Superior temporal gyrus (tissue), 1 donor: ENCODE data around the gene LRRIQ3.
A peak's percentile ranks its signal among the peaks of the same experiment; 100 is the strongest.

ENCODE experiments used
- DNase-seq: peaks from one replicate; pipeline ENCODE4 v3.0.0-alpha.2; 2016; ENCODE audit errors: extremely low spot score

The LRRIQ3 gene

GRCh38 chr1:74107394-74107793, 90.6 kb downstream of the LRRIQ3 start:
- no peak for DNase-seq

GRCh38 chr1:74091371-74091770, 106.6 kb downstream of the LRRIQ3 start:
- no peak for DNase-seq

DNA sequence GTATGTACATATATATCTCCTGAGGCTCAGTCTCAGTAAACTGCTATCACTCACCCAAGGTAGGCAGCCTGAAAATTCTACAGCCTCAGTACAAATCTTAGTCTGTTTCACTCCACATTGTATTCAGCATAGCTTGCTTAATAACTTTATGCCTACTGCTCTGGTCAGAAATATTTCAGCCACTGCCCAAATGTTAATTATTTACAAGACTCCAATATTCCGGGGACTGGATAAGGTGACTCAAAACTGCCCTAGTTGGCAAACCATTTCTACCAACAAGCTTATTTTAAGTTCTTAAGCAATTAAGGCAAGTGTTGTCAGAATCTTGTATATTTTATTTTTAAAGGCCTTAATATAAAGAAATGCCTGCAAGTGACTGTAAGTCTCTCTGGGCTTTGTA, 114.8 kb downstream of the LRRIQ3 start:
- no peak for DNase-seq

DNA sequence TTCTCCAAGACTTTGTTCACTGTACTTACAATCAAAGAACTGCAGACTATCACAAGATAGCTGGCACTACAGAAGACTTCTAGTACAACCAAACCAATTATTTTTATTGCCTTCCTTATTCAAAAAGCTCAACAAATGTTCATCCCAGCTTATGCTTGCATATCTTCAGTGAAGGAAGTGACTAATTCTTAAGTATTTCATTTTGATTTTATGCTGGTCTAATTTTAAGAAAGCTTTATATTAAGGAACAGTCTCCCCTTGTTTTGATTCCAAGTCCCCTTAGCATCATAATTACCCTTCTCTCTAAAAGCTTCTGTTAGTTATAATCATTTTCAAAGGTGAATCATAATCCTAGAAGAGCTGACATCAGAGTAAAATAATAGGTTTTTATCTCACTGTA, 132.9 kb downstream of the LRRIQ3 start:
- DNase-seq, result no peak

DNA sequence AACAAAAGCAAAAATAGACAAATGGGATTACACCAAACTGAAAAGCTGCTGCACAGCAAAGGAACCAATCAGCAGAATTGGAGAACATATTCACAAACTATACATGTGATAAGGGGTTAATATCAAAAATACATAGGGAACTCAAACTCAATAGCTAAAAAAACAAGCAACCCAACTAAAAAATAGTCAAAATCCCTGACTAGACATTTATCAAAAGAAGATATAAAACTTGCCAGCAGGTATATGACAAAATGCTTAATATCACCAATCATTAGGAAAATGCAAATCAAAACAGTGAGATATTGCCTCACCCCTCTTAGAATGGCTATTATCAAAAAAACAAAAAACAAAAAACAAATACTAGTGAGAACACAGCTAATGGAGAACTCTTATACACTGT, 140.3 kb downstream of the LRRIQ3 start:
- no peak for DNase-seq

GRCh38 chr1:74053407-74053806, 144.6 kb downstream of the LRRIQ3 start:
- no peak for DNase-seq

- DNase-seq, result no peak
These were observed 147.6 kb downstream of the LRRIQ3 start for GRCh38 chr1:74050386-74050785.

DNA sequence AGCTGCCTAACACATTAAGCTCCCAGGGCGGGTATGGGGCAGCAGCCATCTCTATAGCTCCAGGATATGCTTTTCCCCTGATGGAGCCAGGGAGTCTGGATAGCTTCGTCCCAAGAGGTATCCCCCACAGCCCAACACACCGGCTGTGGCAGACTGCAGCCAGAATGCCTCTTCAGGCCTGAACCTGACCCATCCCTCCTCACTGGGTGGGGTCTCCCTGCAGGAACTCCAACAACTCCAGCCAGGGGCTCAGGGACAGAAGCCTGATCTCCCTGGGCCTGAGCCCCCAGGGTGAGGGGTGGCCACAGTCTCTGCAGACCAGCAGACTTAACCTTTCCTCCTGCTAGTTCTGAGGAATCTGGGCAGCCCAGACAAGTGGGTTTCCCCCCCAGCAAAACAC, 159.9 kb downstream of the LRRIQ3 start:
- DNase-seq, result no peak

- DNase-seq, result no peak
These were observed 185.4 kb downstream of the LRRIQ3 start for GRCh38 chr1:74012583-74012982.

- DNase-seq, result no peak
These were observed 186.2 kb downstream of the LRRIQ3 start for GRCh38 chr1:74011736-74012135.

DNA sequence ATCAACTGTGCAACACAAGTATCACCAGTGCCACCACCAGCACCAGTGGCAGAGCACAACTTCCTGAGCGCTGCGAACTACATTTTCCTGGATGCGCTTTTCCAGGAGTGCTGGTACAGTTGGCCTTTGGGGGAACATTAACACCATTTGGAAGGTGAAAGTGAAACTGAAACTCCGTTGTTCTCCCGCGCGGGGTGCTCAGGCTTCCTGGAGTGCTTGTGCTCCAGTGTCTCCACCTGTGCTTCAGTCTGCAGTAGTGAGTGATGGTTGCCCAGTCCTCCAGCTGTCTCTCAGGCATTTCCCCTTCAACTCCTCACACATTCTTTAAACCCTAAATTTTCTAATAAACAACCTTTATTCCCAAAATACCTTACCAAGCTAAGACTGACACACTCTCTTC, 187.8 kb downstream of the LRRIQ3 start:
- no peak for DNase-seq

DNA sequence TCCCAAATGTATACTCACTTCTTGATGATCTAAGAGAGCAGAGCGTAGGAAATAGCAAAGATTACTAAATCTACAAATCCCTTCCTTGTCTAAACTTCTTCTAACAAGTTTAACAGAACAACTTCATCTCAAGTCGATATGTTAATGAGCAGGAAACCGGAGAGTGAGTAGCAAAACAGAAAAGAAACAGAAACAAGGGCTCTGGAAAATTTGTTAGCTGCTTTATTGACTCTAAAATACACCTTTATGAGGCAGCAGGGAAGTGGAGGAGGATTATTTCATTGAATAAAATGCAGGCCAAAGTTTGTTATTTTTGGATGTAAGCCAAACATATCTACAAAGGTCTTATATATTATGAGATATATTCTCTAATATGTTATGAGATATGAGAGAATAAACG, 192.4 kb downstream of the LRRIQ3 start:
- DNase-seq, result no peak

DNA sequence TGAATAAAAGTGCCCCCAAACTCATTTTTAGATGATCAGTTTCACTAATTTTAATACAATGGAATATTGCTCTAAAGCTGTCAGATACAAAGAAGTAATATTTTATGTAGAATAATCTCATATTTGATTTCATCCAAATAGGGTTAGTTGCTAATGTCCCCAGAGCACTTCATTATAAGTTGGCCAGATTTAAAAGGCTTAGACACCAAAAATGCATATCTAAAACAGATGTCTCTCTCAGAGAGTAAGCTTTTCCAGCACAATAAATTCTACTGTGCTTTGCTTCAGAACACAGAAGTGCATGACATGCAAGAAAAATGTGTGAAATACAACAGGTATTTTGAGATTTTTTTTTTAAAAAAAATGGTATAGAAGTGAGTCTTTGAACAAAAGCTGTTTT, 194.2 kb downstream of the LRRIQ3 start:
- DNase-seq, result no peak

- DNase-seq, result peak; percentile 88
These were observed 199.5 kb downstream of the LRRIQ3 start for GRCh38 chr1:73998348-73998959.

- DNase-seq, result peak; percentile 77
These were observed 217.5 kb downstream of the LRRIQ3 start for GRCh38 chr1:73980324-73981040.

DNA sequence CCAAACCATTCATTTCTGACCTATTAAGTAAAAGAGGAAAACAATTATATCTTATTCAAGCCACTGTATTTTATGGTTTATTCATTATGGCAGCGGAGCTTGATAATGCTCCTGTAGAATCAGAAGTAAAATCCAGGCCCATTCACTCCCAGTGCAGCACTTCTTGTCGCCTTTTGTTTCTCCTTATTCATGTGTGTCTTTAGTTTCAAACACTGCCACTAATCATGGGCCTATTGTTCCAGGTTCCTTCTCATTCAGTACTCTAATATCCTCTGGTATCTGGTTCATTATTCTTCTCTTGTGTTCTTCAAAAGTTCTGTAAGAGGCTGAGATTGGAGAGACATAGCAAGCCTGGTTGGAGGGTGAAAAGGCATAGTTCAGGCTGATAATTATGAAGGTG, 218.3 kb downstream of the LRRIQ3 start:
- no peak for DNase-seq

DNA sequence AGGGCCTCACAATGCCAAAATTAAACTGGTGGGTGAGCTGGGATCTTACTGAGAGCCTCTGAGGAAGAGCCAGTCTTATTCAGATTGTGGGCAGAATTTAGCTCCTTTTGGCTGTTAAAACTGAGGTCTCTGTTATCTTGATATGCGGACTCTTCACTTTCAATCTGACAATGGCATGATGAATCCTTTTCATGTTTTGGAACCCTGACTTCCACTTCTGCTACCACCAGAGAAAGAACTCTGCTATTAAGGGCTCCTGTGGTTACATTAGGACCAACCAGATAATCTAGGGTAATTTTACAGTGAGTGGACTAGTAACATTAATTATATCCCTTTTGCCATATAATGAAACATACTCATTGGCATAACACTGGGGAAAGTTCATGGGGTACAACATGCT, 219.0 kb downstream of the LRRIQ3 start:
- DNase-seq, result no peak
